GM12874 (cell line): ENCODE results near the gene SMYD3.

ENCODE experiments used
- CTCF ChIP-seq: IDR thresholded peaks from 2 replicates; pipeline ENCODE4 v1.5.1; 2011; ENCODE audit warnings: low read depth, mild to moderate bottlenecking, control low read depth, low read length, moderate library complexity; ENCODE audit not compliant: insufficient read depth

Gene SMYD3

GRCh38 chr1:246329900-246330299, 177.2 kb downstream of the SMYD3 start:
- no peak for TF ChIP-seq CTCF

- no peak for TF ChIP-seq CTCF
These were observed 182.4 kb downstream of the SMYD3 start for GRCh38 chr1:246324711-246325110.

GRCh38 chr1:246320286-246320685, 186.8 kb downstream of the SMYD3 start:
- no peak for TF ChIP-seq CTCF

GRCh38 chr1:246319083-246319714, 187.9 kb downstream of the SMYD3 start:
- TF ChIP-seq CTCF, result no peak

GRCh38 chr1:246318622-246319021, 188.5 kb downstream of the SMYD3 start:
- no peak for TF ChIP-seq CTCF

GRCh38 chr1:246318036-246318359, 189.1 kb downstream of the SMYD3 start:
- no peak for TF ChIP-seq CTCF

GRCh38 chr1:246317332-246318035, 189.6 kb downstream of the SMYD3 start:
- TF ChIP-seq CTCF, result no peak

- TF ChIP-seq CTCF, result no peak
These were observed 195.6 kb downstream of the SMYD3 start for GRCh38 chr1:246311461-246311860.
